Daoy (cell line): ENCODE results near the gene C1orf105. TPM values are rescaled to one million over a fixed set of nuclear protein-coding genes. Genes with fewer than 3 reads are reported as not detected.

ENCODE experiments used
- DNase-seq: peaks from one replicate; pipeline ENCODE4 v3.0.0-alpha.2; 2015; ENCODE audit warnings: low read depth
- total RNA-seq: library from RNA; depleted of rRNA; stranded (reverse); fragments of >200 nt; shearing (Covaris generic); gene quantifications from 2 replicates; pipeline ENCODE4 v1.2.3, GENCODE V29; 2014

The C1orf105 gene
- total RNA-seq, 1 experiment from 2014 or later: not detected

DNA sequence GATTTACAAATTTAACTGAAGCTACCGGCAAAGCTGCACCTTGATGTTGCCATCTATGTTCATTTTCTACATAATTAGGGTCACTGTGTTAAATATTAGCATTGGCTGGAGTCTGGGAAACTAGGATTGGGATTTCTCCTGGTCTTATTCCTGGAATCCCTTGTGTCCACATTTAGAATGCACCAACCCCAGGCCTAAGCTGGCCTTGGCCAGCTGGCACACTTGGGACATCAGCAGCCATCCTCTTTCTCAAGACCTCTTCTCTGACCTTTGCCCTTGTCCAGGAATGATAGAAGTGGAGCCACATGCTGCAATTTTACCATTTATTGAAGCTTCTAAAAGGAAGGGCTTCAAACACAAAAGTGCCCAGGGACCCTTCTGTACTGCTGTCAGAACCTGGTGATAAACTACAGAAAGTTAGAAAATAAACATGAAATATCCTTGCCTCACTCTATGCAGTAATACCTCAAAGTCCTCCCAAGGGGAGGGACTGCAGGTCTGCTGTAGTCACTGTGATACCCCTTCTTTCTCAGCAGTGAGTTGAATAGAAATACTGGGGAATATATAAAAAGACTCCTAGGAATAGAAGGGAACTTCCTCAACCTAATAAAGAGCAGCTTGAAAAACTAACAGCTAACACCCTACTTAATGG is 37.1 kb downstream of the C1orf105 start:
- DNase-seq: no peak

DNA sequence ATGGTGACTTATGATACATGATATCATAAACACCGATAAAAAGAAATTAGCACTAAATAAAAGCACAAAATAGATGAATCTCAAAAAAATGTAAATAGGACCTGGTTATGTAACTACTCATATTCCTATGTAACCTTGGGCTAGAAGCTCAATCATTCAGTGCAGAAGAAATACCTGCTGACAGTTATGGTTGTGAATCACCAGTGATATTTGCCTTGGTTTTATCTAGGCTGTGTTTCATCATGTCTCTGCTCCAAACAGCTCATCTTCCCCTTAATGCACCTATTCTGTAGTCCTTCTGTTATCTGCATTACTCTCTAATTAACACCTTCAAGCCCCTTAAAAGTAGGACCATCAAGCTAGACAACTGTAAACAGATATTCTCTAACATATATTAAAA is 39.7 kb downstream of the C1orf105 start:
- no peak for DNase-seq

DNA sequence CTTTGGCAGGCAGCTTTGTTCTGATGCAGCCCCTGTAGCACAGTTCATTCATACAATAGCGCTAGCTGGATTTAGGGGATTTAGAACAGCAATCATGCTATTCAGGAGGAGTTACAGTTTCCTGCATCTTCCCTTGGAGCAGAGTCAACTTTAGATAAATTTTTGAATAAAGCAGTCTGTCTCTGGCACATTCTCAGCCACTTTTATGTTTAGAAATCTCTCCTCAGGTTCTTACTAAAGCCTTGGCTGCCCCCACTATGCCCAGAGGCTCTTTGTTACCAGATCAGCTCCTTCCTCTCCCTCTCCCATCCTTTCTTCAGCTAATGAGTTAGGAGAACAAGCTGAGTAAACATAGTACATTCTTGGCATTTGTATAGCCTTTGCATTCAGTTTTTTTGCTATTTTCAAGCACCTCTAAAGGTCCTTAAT is 40.4 kb downstream of the C1orf105 start:
- no peak for DNase-seq

DNA sequence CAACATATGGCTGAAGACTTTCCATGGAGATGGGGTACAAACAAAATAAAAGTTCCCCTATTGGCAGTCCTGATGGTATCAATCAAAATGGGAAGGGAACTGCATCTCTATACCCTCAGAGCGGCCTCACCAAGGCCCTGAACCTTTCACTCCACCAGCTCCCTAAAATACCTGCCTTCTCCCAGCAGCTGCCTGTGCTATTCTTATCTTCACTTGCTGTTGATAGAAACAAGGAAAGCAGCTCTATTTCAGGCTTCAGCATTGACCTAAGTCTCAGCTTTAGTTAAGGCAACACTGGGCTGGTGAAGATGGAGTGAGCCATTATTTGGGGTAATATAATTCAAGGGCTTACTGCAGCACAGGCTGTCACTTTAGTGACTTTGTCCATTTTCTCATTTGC is 45.1 kb downstream of the C1orf105 start:
- no peak for DNase-seq

DNA sequence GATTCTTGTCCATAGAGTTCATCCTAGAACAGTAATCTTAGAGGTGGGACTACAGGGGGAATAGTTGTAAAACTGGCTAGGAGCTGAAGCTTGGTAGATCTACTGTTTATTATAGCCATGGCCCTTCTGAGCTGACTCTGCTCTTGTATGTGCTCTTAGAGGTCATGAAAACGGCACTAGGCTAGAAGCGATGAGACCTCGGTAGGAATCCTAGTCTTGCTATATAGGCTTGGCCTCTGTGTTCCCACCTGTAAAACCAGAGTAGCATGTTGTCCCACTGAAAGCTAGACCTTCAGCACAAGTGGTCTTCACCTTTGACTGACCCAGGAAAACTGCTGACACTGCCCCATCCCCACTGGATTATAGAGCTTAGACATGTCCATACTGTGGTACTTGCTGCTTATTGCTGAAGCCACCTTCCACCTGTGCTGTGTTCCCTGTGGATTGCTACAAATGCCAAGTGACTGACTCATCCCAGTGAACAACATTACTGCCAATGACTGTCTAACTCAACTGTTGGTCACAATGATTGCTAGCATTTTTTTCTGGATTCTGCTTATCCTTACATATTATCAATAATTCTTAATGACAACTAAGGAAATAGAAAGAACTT is 46.4 kb downstream of the C1orf105 start:
- DNase-seq: peak; percentile 31

DNA sequence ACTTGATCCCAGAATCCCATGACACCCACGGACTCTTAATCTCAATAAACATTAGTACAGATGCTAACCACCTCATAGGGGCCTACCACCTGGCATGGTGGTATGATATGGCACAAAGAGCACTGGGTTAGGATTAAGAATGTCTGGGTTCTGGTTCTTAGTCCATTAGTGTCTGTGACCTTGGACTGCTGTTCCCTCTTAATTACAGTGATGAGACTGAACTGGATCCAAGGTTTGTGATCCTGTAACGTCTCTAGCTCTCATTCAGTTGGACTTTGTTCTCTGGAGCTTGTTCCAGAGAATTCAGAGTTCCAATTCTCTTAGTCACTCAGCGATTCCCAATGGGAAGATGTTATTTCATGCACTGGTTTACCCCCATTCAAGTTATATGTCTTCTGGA is 47.0 kb downstream of the C1orf105 start:
- DNase-seq: no peak

DNA sequence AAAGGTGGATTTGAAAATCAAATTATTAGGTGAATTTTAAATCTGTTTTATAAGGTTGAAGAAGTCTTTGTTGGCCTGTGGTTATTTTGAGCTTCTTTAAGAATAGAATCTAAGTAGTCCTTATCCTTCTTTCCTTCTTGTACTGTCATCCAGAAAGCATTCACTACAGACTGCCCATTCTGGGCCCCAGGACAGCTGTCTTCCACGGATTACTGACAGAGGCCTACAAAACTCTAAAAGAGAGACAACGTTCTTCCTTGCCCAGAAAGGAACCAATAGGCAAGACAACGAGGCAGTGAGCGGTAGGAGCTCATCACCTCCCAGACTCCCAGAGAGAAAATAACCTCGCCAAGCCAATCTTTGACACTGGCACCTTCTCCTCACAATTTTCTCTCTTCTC is 47.8 kb downstream of the C1orf105 start:
- no peak for DNase-seq

DNA sequence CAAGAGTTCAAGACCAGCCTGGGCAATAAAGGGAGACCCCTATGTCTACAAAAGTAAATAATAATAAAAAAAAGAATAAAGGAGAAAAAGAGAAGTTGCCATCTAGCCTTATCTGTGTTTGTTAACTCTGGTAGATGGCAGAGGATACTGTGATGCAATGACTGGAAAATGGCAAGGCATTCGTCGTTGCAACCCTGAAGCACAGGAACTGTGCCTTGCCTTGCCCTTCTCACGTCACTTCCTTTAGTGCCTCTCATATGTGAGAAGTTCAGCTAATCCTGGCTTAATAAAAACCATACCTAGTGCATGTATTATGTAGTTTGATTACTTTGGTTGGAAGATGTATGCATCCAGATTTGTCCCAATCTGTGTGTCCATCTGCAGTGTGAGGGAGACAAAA is 49.2 kb downstream of the C1orf105 start:
- DNase-seq: no peak

DNA sequence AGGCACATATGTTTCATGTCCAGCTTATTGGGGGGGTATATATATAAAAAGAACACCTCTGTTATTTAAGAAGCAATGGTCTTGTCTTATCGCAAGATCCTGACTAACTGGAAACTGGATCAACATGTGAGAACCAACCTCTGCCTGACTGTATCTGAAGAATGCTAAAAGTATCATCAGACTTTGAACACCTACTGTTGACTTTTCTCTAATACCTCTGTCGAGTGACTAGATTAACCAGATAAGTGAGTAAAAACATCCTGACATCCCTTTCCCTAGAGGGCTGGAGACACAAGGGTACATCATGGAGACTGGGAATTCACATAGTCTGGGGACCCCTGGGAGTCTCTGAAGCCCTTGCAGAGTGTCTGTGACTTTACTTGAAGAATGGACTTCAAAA is 49.7 kb downstream of the C1orf105 start:
- no peak for DNase-seq

DNA sequence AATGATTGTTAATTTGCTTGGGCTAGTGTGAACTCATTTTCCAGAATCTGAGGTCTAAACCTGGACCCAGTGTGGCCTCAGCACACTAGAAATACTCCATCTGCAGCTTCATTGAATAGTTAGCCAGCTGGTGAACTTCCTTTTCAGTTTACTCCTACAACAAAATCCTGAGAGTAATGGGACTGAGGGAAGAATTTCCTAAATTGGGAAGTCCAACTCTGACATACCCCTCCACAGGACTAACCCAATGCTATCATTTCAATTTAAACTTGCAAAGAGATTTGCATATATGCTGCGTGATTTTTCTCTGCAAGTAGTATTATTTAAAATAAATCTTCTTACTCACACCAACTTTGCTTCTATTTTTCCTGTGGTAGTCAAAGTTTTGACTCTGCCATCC is 51.2 kb downstream of the C1orf105 start:
- no peak for DNase-seq

DNA sequence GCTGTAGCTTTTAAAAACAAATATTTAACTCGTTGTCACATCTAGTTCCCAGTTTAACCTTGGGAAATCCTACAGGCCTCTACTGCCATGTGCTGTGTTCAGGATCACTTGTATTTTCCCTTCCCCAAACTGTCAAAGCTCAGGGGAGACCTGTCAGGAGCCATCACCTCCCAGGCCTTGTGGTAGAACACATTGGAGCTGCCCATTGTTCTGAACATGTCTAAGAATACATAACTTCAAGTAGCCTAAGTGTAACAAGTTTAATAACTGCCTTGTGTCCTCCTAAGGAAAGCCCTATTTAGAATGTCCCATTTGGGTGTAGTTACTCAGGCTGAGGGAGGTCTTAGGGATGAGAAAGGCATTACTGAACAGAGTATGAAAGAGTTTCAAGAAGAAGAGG is 52.0 kb downstream of the C1orf105 start:
- no peak for DNase-seq

DNA sequence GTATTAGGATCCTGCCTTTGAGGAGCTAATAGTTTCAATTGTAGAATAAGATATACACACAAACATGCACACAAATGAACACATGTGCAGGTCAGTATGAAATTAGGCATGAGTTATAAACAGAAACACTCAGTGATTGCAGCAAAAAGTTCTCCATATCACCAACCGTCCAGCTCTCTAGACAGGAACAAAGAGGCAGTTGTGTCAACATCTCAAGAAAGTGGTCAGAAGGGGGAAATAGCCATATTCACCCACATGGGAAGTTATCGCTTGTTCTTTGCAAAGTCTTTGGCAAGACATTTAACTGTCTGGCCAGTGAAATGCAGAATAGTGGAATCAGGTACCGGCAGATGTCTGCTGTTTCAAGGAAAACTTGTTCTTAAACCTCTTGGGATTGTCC is 52.8 kb downstream of the C1orf105 start:
- no peak for DNase-seq

DNA sequence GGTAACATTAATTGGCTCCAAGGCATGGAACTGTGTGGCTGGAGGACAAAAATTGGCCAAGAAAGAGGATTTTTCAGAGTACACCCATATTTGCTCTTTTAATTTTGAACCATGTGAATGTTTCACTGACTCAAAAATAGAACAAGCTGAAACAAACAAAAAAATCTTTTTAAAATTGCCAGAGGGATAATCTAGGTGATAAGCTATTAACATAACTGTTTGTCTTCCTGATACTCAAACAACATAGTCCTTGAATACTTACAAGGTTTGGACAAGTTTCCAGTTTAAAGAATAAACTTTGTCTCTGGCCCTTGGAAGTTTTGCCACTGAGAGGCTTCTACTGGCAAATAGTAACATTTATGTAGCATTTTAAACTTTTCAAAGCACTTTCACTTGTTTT is 53.4 kb downstream of the C1orf105 start:
- no peak for DNase-seq

DNA sequence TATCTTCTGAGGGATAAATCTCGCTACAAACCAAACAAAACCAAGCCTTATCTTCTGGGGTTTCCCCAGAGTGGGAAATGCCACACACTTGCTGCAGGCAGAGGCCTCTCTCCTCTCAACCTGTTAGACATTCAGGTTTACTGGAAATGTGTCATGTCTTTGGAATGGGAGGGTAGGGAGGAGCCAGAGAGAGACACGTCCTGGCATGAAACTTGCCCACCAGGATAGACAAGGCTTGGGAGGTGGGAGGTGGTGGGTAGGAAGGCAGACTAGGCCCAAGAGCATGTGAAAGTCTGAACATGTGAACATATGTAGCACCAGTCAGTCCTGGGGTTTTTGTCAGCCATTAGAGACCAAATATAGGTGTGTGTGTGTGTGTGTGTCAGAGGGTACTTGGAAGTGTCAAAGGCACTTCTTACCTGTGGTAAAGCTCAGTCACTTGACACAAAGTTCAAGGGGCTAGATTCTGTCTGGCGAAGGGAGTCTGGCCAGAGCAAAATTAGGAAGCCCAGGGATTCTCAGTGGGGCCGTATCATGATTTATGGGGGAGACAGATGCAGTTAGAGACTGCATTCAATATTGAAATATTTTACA is 55.8 kb downstream of the C1orf105 start:
- DNase-seq: peak; percentile 66

DNA sequence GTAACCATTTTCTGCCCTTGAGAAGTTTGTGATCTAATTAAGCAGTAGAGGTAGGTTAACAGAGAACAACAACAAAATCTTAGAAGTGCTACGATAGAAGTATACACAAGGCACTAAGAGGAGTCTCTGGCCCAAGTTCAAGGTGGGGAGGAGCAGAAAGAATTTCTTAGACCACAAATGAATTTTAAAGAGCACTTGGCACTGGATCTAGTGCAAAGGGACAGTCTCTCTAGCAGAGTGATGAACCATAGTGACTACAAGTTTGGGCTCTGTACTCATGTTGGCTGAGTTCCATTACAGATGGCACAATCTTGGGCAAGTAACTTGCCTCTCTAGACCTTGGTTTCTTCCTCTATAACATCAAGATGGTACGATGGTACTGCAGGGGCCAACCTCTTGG is 56.7 kb downstream of the C1orf105 start:
- DNase-seq: no peak

DNA sequence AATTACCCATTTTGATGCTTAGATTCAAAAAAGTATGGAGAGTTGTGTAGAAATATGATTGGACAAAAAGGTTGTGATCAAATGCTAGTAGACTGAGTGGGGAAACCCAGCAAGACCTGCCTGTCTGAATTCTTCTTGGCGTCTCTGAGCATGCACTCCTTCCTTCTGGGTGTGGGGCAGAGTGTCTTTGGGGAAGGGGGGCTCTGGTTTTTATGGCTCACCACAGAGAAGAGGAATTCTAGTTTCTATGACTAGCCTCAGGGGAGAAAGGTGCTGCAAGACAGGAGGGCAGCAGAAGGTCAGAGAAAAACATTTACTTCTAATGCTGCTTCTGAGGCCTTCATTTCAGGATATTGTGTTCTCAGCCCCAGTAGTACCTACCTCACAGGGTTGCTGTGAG is 57.3 kb downstream of the C1orf105 start:
- DNase-seq: no peak

DNA sequence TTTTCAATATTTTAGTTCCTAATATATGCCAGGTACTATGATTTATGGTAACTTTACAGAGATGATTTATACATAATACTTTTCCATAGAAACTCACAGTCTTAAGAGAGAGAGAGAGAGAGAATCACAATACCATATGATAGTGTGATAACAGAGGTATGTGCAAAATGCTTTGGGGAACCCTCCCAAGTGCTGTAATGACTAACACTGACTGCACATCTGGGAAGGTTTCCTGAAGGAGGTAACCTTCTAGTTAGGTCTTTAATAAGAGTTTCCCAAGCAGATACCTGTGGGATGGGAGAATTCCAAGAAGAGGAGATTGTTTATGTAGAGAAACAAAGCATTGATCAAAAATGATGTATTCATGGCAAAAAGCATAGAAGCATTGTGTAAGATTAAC is 58.0 kb downstream of the C1orf105 start:
- no peak for DNase-seq

DNA sequence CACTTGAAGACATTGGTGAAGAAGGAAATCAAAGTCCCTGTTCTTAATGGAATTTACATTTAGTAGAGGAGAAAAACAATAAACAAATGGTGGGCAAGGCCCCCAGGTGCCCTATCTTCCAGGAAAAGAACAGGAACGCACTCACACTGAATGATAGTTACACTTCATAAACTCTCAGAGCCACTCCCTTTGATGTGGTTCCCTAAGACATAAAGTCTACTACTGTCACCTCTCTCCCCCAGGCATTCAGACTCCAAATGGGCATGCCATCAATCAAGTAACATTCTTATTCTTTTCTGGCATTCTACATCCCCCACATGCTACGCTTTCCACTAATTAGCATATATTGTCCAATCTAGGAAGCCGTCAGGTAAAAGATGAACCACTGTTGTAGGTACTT is 59.9 kb downstream of the C1orf105 start:
- no peak for DNase-seq

DNA sequence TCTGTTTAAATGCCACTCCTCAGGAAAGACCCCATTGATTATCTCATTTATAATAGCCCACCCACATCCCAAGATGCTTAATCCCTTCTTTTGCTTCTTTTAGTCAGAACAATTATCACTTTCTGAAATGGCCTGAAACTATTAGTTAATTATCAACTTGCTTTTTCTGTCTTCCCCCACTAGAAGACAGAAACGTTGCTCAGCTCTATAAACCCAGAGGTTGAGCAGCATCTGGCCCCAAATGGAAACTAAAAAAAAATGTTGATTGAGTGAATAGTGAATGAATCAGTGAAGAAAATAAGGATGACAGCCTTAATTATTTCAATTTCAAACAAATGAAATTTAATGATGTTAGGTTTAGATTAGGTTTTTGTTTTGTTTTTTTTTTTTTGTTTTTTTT is 61.6 kb downstream of the C1orf105 start:
- no peak for DNase-seq

DNA sequence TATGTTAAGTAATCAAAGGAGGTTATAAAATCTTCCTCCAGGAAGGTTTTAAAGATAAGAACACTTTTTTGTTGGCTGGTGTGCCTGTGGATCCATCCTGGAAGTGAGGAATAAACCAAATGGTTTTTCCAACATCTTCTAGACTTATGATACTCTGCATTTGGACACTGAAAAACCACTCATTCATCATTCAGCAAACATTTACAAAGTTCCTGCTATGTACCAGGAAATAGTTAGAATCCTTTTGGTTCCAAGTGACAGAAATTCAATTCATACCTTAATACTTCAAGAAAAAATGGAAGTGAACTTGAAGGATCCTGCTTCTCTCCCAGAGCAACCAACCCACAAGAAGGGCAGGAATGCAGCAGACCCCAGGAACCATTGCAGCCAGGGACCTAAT is 63.0 kb downstream of the C1orf105 start:
- no peak for DNase-seq

DNA sequence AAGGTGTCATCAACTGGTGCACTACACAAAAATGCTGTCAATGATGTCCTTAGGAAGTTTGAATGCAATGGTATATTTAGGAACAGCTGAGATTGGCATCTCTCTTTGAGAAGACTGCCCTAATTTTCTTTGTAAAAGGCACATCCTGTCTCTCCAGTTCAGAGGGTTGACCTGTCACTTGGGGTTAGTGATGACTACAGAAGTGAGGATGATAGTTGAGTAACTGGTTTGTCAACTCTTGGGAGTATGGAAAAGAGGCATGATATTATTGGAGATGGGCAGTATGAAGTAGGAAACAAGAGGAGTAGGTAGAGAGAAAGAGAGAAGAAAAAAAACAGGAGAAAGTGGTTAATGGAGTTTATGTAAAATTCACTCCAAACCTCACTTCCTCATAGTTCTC is 63.8 kb downstream of the C1orf105 start:
- no peak for DNase-seq

DNA sequence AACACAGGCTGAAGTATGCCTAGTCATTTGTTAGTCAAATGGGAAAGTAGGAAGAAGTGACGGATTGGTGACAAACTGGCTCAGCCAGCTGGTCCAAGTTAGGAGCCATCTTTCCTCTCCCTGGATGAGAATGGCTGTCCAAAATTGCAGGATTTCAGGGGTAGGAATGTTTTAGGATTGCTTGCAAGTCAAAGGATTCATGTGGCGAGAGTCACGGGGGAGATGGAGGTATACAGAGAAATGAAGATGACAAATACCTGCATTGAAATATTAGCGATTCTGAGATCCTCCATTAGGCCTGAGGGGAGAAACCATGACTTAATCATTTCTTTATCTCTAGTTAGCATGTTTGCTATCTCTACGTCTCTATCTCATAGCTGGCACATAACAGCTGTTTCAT is 65.1 kb downstream of the C1orf105 start:
- no peak for DNase-seq

DNA sequence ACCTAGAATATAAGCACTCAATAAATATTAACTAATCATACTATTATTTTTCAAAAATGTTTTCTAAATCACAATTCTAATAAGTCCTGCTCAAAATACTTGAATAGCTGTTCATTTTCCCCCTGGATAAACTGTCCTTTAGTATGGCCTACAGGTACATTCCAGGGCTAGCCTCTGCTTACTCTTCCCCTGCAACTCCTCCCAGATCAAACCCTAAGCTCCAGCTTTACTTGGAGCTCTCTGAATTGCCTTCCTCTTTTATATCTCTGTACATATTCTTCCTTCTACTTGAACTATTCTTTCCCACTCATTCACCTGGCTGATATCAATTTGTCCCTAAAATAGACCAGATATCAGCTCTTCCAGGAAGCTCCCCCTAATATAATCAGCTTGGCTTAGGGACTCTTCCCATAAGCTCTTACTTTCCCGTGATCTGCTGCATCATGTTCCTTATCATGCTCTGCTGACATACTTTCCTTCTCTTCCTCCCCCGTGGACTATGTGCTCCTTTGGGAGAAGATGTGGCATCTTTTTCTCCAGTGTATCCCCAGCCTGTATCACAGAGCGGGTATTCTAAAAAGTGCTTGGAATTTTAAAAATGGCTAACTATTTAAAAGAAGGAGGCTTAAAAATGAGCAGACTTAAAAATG is 66.4 kb downstream of the C1orf105 start:
- no peak for DNase-seq
